Keratinocyte (primary cell): ENCODE results near the gene TOR1AIP1. TPM values are rescaled to one million over a fixed set of nuclear protein-coding genes. Genes with fewer than 3 reads are reported as not detected.

Source experiments
- DNase-seq: peaks from one replicate; pipeline ENCODE4 v3.0.0-alpha.2; 2011; ENCODE audit warnings: low read depth, missing footprints, low spot score
- FAIRE-seq: peaks from 2 replicates; lab custom pipeline; 2011; peaks lifted over from hg19 to GRCh38; lab: Jason Lieb, UNC
- H2AFZ ChIP-seq: 2 replicates; pipeline ENCODE4 v1.6.0; 2012; ENCODE audit warnings: low read length, control low read depth, inconsistent platforms; ENCODE audit not compliant: control insufficient read depth
- H3K27ac ChIP-seq: 2 replicates; pipeline ENCODE4 v1.5.1; 2011; ENCODE audit warnings: low read length; ENCODE audit not compliant: control insufficient read depth, insufficient read depth
- H3K27me3 ChIP-seq: 3 replicates; pipeline ENCODE4 v1.6.0; 2011; ENCODE audit warnings: low read length; ENCODE audit not compliant: control insufficient read depth, insufficient read depth; ENCODE audit errors: extremely low read depth
- H3K36me3 ChIP-seq, 2 experiments: 2 replicates in 1 of 2; 3 replicates in 1 of 2; pipeline ENCODE4 v1.5.1; 2011; ENCODE audit warnings: low read length in 2 of 2, mild to moderate bottlenecking in 1 of 2; ENCODE audit not compliant: control insufficient read depth in 2 of 2, insufficient read depth in 2 of 2; ENCODE audit errors: extremely low read depth in 1 of 2
- H3K4me1 ChIP-seq: 3 replicates; pipeline ENCODE4 v1.5.1; 2011; ENCODE audit warnings: low read length; ENCODE audit not compliant: control insufficient read depth, insufficient read depth; ENCODE audit errors: extremely low read depth
- H3K4me2 ChIP-seq: 3 replicates; pipeline ENCODE4 v1.6.0; 2011; ENCODE audit warnings: low read depth, low read length; ENCODE audit not compliant: control insufficient read depth, insufficient read depth; ENCODE audit errors: extremely low read depth
- H3K4me3 ChIP-seq, 3 experiments: fragments of 200-600 bp in 1 of 3; sonication (generic) in 1 of 3; 2 replicates in 2 of 3; 3 replicates in 1 of 3; pipeline ENCODE4 v1.5.1; 2011 to 2016; ENCODE audit warnings: low read length in 3 of 3, mild to moderate bottlenecking in 3 of 3, control low read depth in 2 of 3, inconsistent platforms in 1 of 3, low read depth in 1 of 3, mixed read lengths in 1 of 3, mixed run types in 1 of 3, moderate library complexity in 1 of 3; ENCODE audit not compliant: control insufficient read depth in 2 of 3, insufficient read depth in 2 of 3; ENCODE audit errors: extremely low read depth in 1 of 3
- H3K79me2 ChIP-seq: 2 replicates; pipeline ENCODE4 v1.6.0; 2012; ENCODE audit warnings: low read length; ENCODE audit not compliant: control insufficient read depth, insufficient read depth
- H3K9ac ChIP-seq: 3 replicates; pipeline ENCODE4 v1.6.0; 2011; ENCODE audit warnings: low read length; ENCODE audit not compliant: control insufficient read depth, insufficient read depth; ENCODE audit errors: extremely low read depth
- H3K9me1 ChIP-seq: 3 replicates; pipeline ENCODE4 v1.6.0; 2011; ENCODE audit warnings: low read length; ENCODE audit not compliant: control insufficient read depth, insufficient read depth; ENCODE audit errors: extremely low read depth
- H3K9me3 ChIP-seq: 2 replicates; pipeline ENCODE4 v1.5.1; 2012; ENCODE audit warnings: low read depth, low read length; ENCODE audit not compliant: control insufficient read depth
- H4K20me1 ChIP-seq: 3 replicates; pipeline ENCODE4 v1.6.0; 2011; ENCODE audit warnings: low read length; ENCODE audit not compliant: control insufficient read depth, insufficient read depth; ENCODE audit errors: extremely low read depth
- EZH2 ChIP-seq: IDR thresholded peaks from one replicate; pipeline ENCODE4 v1.6.1; 2012; ENCODE audit warnings: inconsistent platforms, mild to moderate bottlenecking, low read length, moderate library complexity
- dilution Hi-C: fragments of 300-500 bp; cut with MboI; formaldehyde crosslinking; loops from one replicate; pipeline ENCODE4 v1.7.0; 2020; ENCODE audit warnings: low sequenced_read_pairs; ENCODE audit not compliant: extremely low pct_ligation_motif_present
- polyA plus RNA-seq, 5 experiments: library from polyadenylated mRNA; depleted of rRNA in 3 of 5; stranded (reverse) in 3 of 5; stranded (forward) in 1 of 5; unstranded in 1 of 5; fragments of >200 nt; gene quantifications; 1 replicate in 1 of 5; 2 replicates in 3 of 5; 3 replicates in 1 of 5; pipeline versions ENCODE4 v1.2.1 to v1.2.3, GENCODE V29; 2011 to 2012; ENCODE audit warnings: missing spikeins in 2 of 5, low read depth in 1 of 5, low replicate concordance in 1 of 5
- TF ChIP-seq, protein P1 (sequence below), 3 experiments: IDR thresholded peaks in 1 of 3; conservative IDR thresholded peaks in 1 of 3; optimal IDR thresholded peaks in 1 of 3; 2 replicates in 2 of 3; 3 replicates in 1 of 3; pipeline versions ENCODE3 to v1.5.1; 2011; ENCODE audit warnings: low read length in 3 of 3, mild to moderate bottlenecking in 3 of 3, moderate library complexity in 2 of 3, control low read depth in 1 of 3, inconsistent platforms in 1 of 3; ENCODE audit not compliant: insufficient read depth in 2 of 3; ENCODE audit errors: extremely low read depth in 1 of 3

TOR1AIP1 gene
- polyA plus RNA-seq, 1 donor (not counting 4 experiments of a cell fraction or from before 2014, with no cell fraction given), result 50.0 TPM

- TF ChIP-seq EZH2, result no peak
- TF ChIP-seq, protein P1, sequence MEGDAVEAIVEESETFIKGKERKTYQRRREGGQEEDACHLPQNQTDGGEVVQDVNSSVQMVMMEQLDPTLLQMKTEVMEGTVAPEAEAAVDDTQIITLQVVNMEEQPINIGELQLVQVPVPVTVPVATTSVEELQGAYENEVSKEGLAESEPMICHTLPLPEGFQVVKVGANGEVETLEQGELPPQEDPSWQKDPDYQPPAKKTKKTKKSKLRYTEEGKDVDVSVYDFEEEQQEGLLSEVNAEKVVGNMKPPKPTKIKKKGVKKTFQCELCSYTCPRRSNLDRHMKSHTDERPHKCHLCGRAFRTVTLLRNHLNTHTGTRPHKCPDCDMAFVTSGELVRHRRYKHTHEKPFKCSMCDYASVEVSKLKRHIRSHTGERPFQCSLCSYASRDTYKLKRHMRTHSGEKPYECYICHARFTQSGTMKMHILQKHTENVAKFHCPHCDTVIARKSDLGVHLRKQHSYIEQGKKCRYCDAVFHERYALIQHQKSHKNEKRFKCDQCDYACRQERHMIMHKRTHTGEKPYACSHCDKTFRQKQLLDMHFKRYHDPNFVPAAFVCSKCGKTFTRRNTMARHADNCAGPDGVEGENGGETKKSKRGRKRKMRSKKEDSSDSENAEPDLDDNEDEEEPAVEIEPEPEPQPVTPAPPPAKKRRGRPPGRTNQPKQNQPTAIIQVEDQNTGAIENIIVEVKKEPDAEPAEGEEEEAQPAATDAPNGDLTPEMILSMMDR (optimal IDR thresholded peaks at IDR 0.05 in 1 of 3, IDR thresholded peaks at IDR 0.05 in 1 of 3, conservative IDR thresholded peaks at IDR 0.05 in 1 of 3; ENCODE audit: extremely low read depth in 1 of 3, insufficient read depth in 2 of 3, low read length in 3 of 3), result no peak
- no peak overlapping the region for H3K4me2 ChIP-seq
- H3K9ac ChIP-seq, result no peak overlapping the region
- DNase-seq (no peak), FAIRE-seq (no peak)
- H3K79me2 ChIP-seq, result peaks cover 47% of the 10 kb centered on the region
- peaks cover 0 to 1% of the 10 kb centered on the region in 2 experiments for H3K36me3 ChIP-seq
- H3K4me3 ChIP-seq, result no peak overlapping the region
- no peak overlapping the region for H2AFZ ChIP-seq
- H3K27ac ChIP-seq, result no peak overlapping the region
- H3K9me1 ChIP-seq, result no peaks in the 10 kb centered on the region
- H4K20me1 ChIP-seq, result peaks cover 5% of the 10 kb centered on the region
- dilution Hi-C loops, result no loop called here
- H3K4me1 ChIP-seq, result peaks cover 18% of the 10 kb centered on the region
- H3K9me3 ChIP-seq, result no peaks in the 10 kb centered on the region
- no peaks in the 10 kb centered on the region for H3K27me3 ChIP-seq
Observed at GRCh38 chr1:179879797-179880196, 2.3 kb upstream of the TOR1AIP1 start.

- peak overlapping the region; percentile 98 for H3K27ac ChIP-seq
- dilution Hi-C loops, result no loop called here
- H3K4me3 ChIP-seq, result peak overlapping the region; percentile 66 to 87 (median 81)
- H3K9me3 ChIP-seq, result no peaks in the 10 kb centered on the region
- H3K9me1 ChIP-seq, result no peaks in the 10 kb centered on the region
- no peak for FAIRE-seq
- DNase-seq, result no peak
- peaks cover 2 to 3% of the 10 kb centered on the region in 2 experiments for H3K36me3 ChIP-seq
- peaks cover 46% of the 10 kb centered on the region for H3K79me2 ChIP-seq
- TF ChIP-seq EZH2, result no peak
- peak overlapping the region; percentile 95 for H2AFZ ChIP-seq
- no peaks in the 10 kb centered on the region for H3K27me3 ChIP-seq
- peaks cover under 1% of the 10 kb centered on the region for H4K20me1 ChIP-seq
- peak overlapping the region; percentile 100 for H3K9ac ChIP-seq
- peak overlapping the region; percentile 99 for H3K4me2 ChIP-seq
- peaks cover 10% of the 10 kb centered on the region for H3K4me1 ChIP-seq
Observed at GRCh38 chr1:179881642-179882252, 338 bp upstream of the TOR1AIP1 start.
